Measurements from ENCODE around the gene PAK5.

DNA sequence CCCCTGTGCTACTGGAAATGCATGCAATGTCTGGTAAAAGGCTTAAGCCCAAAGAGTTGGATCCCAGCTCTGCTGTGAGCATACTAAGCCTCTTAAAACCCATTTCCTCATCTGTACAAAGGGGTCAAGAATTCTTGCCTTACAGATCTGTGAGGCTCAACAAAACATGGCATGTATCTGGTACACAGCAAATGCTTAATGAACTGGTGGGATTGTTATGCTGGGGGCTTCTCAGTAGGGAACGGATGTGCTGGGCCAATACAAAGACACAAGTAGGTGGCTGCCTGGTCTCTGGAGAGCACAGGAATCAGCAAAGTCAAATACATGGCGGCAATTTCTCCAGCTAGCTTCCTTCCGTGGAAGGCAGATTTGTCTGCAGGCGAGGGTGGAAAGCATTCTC, 262.2 kb downstream of the PAK5 start:
- no peak for TF ChIP-seq EP300 (IDR thresholded peaks at IDR 0.05)
- TF ChIP-seq CTCF (IDR thresholded peaks at IDR 0.05), result no peak
- no peak for TF ChIP-seq POLR2A (IDR thresholded peaks at IDR 0.05)
- no peak for TF ChIP-seq POLR2AphosphoS5 (IDR thresholded peaks at IDR 0.05)
